ENCODE results near the gene CHSY1. TPM values are rescaled to one million over a fixed set of nuclear protein-coding genes. Genes with fewer than 3 reads are reported as not detected.

CHSY1 gene
- total RNA-seq, 6 experiments from 2014 or later = 4.9 to 12.6 (median 7.2) TPM

DNA sequence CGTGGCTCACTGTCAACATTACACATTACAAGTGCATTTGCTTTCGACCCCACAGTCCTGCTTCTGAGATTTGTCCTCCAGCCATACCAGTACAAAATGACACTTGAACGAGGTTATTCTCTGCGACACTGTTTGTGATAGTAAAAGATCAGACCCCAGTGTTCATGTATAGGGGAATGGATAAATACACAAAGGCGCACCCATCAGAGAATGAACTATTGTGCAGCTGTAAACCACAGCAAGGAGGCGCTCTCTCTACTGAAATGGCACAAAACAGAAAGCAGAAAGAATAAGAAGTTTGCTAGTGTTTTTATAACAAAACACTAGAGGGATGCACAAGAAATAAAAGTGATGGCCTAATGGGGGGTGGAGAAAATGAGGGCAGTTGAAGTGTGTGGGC is 4.9 kb upstream of the CHSY1 start:
- H3K4me3 ChIP-seq = no peak overlapping the region
- DNase-seq (no peak), ATAC-seq (no peak)
- 81% methylated on average over 6 of the region's 6 CpGs for WGBS (ENCODE audit: insufficient coverage, low coverage, low lambda C conversion rate, missing lambda C conversion rate)
- H3K4me1 ChIP-seq = peaks cover 0 to 6% (median 0%) of the 10 kb centered on the region in 4 donors
- H3K27ac ChIP-seq = no peak overlapping the region
- H3K36me3 ChIP-seq = no peaks in the 10 kb centered on the region
- no peaks in the 10 kb centered on the region for H3K9me3 ChIP-seq
- intact Hi-C loops (cut with DNase I) = loop anchor here (5.0 kb wide), 1 partner anchor 244 kb away; no protein-coding TSS in a partner anchor
- no peaks in the 10 kb centered on the region for H3K27me3 ChIP-seq
- no peak for TF ChIP-seq POLR2A (IDR thresholded peaks at IDR 0.05)
- TF ChIP-seq, protein P1, sequence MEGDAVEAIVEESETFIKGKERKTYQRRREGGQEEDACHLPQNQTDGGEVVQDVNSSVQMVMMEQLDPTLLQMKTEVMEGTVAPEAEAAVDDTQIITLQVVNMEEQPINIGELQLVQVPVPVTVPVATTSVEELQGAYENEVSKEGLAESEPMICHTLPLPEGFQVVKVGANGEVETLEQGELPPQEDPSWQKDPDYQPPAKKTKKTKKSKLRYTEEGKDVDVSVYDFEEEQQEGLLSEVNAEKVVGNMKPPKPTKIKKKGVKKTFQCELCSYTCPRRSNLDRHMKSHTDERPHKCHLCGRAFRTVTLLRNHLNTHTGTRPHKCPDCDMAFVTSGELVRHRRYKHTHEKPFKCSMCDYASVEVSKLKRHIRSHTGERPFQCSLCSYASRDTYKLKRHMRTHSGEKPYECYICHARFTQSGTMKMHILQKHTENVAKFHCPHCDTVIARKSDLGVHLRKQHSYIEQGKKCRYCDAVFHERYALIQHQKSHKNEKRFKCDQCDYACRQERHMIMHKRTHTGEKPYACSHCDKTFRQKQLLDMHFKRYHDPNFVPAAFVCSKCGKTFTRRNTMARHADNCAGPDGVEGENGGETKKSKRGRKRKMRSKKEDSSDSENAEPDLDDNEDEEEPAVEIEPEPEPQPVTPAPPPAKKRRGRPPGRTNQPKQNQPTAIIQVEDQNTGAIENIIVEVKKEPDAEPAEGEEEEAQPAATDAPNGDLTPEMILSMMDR (IDR thresholded peaks at IDR 0.05) = no peak

DNA sequence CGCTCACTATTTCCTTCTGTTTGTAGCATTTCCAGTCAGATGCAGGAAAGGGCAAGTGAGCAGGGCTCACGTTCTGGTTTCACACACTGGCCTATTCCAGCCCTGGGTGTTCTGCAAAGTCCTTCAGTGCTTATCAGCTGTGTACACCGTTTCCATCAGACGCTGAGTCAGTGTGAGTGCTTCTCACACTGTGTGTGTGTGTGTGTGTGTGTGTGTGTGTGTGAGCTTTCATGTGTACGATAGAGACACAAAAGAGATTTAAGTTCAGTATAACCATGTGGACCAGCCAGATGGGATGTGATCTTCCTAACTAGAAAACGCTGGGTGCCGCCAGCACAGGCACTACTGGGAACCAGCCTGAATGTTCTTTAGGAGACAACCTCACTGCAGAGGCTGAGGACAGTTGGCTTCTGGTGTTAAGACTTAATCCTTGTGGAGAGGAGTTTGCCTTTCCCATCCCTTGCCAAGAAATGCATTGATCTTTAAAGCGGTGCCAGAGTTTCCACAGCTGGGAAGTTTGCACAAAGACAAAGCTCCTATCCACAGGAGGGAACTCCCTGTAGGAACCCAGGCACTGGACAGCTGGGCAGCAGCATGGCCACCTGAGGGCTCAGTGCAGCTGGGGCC is 3.9 kb upstream of the CHSY1 start:
- no peak overlapping the region for H3K4me3 ChIP-seq
- TF ChIP-seq, protein P1 (IDR thresholded peaks at IDR 0.05) = no peak
- no peak for TF ChIP-seq POLR2A (IDR thresholded peaks at IDR 0.05)
- H3K27ac ChIP-seq = no peak overlapping the region
- H3K27me3 ChIP-seq = no peaks in the 10 kb centered on the region
- H3K4me1 ChIP-seq = peaks cover 0 to 8% (median 0%) of the 10 kb centered on the region in 4 donors
- ATAC-seq = peak in 3 of 4 donors; percentile 7 to 55 (median 40)
- H3K9me3 ChIP-seq = no peaks in the 10 kb centered on the region
- H3K36me3 ChIP-seq = no peaks in the 10 kb centered on the region
- WGBS (ENCODE audit: insufficient coverage, low coverage, low lambda C conversion rate, missing lambda C conversion rate) = 35% methylated on average over 3 of the region's 8 CpGs
- DNase-seq = peak in 1 of 3 donors; percentile 22
- intact Hi-C loops (cut with DNase I) = loop anchor here (5.0 kb wide), 1 partner anchor 243 kb away; no protein-coding TSS in a partner anchor

DNA sequence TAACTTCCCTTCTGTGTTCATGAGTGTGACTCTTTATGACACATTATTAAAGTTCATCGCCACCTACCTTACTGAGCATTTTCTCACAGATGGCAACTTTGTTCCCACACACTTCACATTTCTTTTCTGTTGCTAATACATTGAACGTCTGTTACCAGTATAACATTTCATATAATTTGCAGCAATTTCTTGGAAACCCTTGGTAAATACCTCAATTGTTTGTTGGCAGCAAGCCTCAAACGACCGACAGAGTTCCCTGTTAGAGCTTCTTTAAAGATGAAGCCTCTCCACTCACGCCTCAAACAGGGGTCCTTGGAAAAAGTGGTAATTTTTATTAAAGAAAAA is 3.2 kb upstream of the CHSY1 start:
- 47% methylated on average over 5 of the region's 5 CpGs for WGBS (ENCODE audit: insufficient coverage, low coverage, low lambda C conversion rate, missing lambda C conversion rate)
- Histone ChIP-seq H3K27ac (no peak overlapping the region), H3K36me3 (no peaks in the 10 kb centered on the region), H3K4me1 (peaks cover 0 to 15% (median 0%) of the 10 kb centered on the region in 4 donors), H3K27me3 (no peaks in the 10 kb centered on the region), H3K9me3 (no peaks in the 10 kb centered on the region), H3K4me3 (no peak overlapping the region)
- ATAC-seq (no peak), DNase-seq (peak in 1 of 3 donors; percentile 0)
- TF ChIP-seq, protein P1 (IDR thresholded peaks at IDR 0.05) = no peak
- no peak for TF ChIP-seq POLR2A (IDR thresholded peaks at IDR 0.05)
- intact Hi-C loops (cut with DNase I) = loop anchor here (5.0 kb wide), 1 partner anchor 243 kb away; no protein-coding TSS in a partner anchor

DNA sequence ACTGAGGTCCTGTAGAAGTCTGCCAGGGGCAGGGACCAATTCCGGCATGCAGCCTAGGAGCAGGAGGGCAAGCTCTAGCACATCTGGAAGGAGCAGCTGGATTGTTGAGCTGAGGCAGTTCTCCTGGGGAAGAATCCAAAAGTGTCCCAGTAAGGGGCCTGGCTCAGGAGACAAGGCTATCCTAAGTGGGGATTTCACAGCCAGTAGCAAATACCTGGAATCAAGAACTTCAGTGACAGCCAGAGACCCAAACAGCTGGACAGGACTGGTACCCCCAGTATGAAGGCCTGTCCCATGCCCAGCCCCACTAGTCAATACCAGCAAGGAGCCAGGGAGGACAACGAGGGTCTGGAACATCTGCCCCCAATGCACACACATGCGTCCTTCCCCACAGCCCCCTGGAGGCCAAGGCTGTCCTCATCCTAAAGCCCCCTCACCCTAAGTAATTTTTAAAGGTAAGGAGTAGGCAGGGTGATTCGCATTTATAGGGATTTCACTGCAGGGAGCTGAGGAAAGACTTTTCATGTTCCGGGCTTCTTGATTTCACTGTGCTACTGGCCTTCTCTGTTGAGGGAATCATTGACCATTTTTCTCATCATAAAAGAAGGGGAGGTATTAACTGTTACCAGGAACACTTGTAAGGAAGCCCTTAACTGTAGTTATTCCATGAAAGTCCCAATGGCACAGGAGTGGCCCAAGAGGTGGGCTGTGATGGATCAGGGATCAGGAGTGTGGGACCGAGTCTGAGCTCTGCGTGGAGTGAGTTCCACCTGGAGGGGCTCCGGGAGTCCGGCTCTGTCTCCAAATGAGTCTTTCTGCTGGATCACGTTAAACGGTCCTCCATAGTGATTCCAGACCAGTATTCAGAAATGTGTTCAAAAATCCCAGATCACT is 2.6 kb upstream of the CHSY1 start:
- Histone ChIP-seq H3K4me1 (peaks cover 0 to 21% (median 0%) of the 10 kb centered on the region in 4 donors), H3K27ac (no peak overlapping the region), H3K27me3 (no peaks in the 10 kb centered on the region), H3K4me3 (no peak overlapping the region), H3K36me3 (no peaks in the 10 kb centered on the region), H3K9me3 (no peaks in the 10 kb centered on the region)
- intact Hi-C loops (cut with DNase I) = loop anchor here (5.0 kb wide), 2 partner anchors 167 to 242 kb away; no protein-coding TSS in a partner anchor
- WGBS (ENCODE audit: insufficient coverage, low coverage, low lambda C conversion rate, missing lambda C conversion rate) = 80% methylated on average over 9 of the region's 11 CpGs
- TF ChIP-seq, protein P1 (IDR thresholded peaks at IDR 0.05) = no peak
- no peak for TF ChIP-seq POLR2A (IDR thresholded peaks at IDR 0.05)
- ATAC-seq = no peak
- DNase-seq = no peak

Measured in right lobe of liver (tissue), 6 donors.